OCI-LY1 (cell line): ENCODE measurements around the gene AUH.

Source experiments
- EZH2 ChIP-seq: fragments of 200-600 bp; sonication (generic), shearing (Covaris generic); IDR thresholded peaks from 2 replicates; pipeline ENCODE4 v1.8.0; 2017; ENCODE audit warnings: borderline replicate concordance, mixed run types, mild to moderate bottlenecking, antibody characterized with exemption, low read length, moderate library complexity, mixed read lengths
- TF ChIP-seq, protein P1 (sequence below): fragments of 200-600 bp; sonication (generic), shearing (Covaris generic); IDR thresholded peaks from 2 replicates; pipeline ENCODE4 v1.5.1; 2017; ENCODE audit warnings: mild to moderate bottlenecking, antibody characterized with exemption, low read length, moderate library complexity, mixed read lengths

DNA sequence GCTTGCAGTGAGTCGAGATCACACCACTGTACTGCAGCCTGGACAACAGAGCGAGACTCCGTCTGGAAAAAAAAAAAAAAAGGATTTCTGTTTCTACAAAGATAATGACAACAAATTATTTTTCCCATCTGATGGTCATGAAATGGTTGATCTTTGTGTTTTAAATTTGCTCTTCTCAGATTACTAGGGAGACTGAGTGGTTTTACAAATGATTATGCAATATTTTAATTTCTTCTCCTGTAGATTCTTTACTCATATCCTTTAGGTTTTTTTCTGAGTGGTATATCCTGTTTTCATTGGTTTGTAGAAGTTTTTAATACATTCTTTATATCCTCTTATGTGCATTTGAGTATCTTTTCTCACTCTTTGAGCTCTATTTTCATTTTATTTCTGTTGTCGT, 20.6 kb upstream of the AUH start:
- TF ChIP-seq, protein P1, sequence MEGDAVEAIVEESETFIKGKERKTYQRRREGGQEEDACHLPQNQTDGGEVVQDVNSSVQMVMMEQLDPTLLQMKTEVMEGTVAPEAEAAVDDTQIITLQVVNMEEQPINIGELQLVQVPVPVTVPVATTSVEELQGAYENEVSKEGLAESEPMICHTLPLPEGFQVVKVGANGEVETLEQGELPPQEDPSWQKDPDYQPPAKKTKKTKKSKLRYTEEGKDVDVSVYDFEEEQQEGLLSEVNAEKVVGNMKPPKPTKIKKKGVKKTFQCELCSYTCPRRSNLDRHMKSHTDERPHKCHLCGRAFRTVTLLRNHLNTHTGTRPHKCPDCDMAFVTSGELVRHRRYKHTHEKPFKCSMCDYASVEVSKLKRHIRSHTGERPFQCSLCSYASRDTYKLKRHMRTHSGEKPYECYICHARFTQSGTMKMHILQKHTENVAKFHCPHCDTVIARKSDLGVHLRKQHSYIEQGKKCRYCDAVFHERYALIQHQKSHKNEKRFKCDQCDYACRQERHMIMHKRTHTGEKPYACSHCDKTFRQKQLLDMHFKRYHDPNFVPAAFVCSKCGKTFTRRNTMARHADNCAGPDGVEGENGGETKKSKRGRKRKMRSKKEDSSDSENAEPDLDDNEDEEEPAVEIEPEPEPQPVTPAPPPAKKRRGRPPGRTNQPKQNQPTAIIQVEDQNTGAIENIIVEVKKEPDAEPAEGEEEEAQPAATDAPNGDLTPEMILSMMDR: no peak
- TF ChIP-seq EZH2: no peak
